H1 (cell line): Measurements from ENCODE around the gene SCN1B. TPM values are rescaled to one million over a fixed set of nuclear protein-coding genes. Genes with fewer than 3 reads are reported as not detected.

Experiments
- ATF2 ChIP-seq: IDR thresholded peaks from 2 replicates; pipeline ENCODE4 v1.6.1; 2012; ENCODE audit warnings: low read length, inconsistent platforms
- CTBP2 ChIP-seq: IDR thresholded peaks from 2 replicates; pipeline ENCODE4 v1.7.0; 2011; ENCODE audit warnings: borderline replicate concordance, mild to moderate bottlenecking, moderate library complexity, mixed read lengths, low read length; ENCODE audit not compliant: insufficient read depth, insufficient read length
- CTCF ChIP-seq, 3 experiments: IDR thresholded peaks; 1 replicate in 2 of 3; 2 replicates in 1 of 3; pipeline versions ENCODE4 v1.5.1 to v1.6.1; 2011; ENCODE audit warnings: low read length in 3 of 3, mild to moderate bottlenecking in 3 of 3, inconsistent platforms in 2 of 3, low read depth in 1 of 3, moderate library complexity in 1 of 3; ENCODE audit not compliant: insufficient read depth in 1 of 3; ENCODE audit errors: control extremely low read depth in 1 of 3
- NANOG ChIP-seq: IDR thresholded peaks from 2 replicates; pipeline ENCODE4 v1.6.1; 2011; ENCODE audit warnings: low read length, low read depth, mild to moderate bottlenecking, inconsistent platforms; ENCODE audit not compliant: insufficient read depth, poor library complexity, severe bottlenecking
- NRF1 ChIP-seq: IDR thresholded peaks from 2 replicates; pipeline ENCODE4 v1.6.1; 2011; ENCODE audit warnings: mild to moderate bottlenecking, low read depth, low read length, improper control_type of control experiment
- polyA plus RNA-seq, 7 experiments: library from polyadenylated mRNA; depleted of rRNA in 3 of 7; stranded (reverse) in 5 of 7; unstranded in 2 of 7; fragments of >200 nt in 5 of 7; fragments of 200-250 nt in 2 of 7; gene quantifications; 1 replicate in 5 of 7; 2 replicates in 1 of 7; 4 replicates in 1 of 7; pipeline versions ENCODE4 v1.2.1 to v1.2.3, GENCODE V29; 2011 to 2013; ENCODE audit warnings: missing spikeins in 2 of 7, mixed read lengths in 2 of 7
- total RNA-seq: library from RNA; stranded (reverse); fragmentation: NEBNext Ultra II Directional; extraction: Animal tissue kit (Norgen Biotek cat#: 25700); gene quantifications from 2 replicates; pipeline ENCODE4 v1.2.1, GENCODE V29; 2021

Gene SCN1B
- total and polyA plus RNA-seq, 2 of the 8 experiments (the other 6 are each of a cell fraction or from before 2014, with no cell fraction given) = 3.1 to 3.5 TPM

GRCh38 chr19:35068941-35069634, 38.8 kb downstream of the SCN1B start (continued):
- TF ChIP-seq NANOG (no peak), ATF2 (no peak), CTBP2 (no peak), NRF1 (no peak), CTCF (IDR thresholded peaks at IDR 0.05; ENCODE audit: control extremely low read depth in 1 of 3, insufficient read depth in 1 of 3, low read depth in 1 of 3, low read length in 3 of 3) (no peak)
